GM08714 (cell line): ENCODE data around the gene SMIM35.

ENCODE experiments used
- H3K4me3 ChIP-seq: fragments of 200-500 bp; sonication (Bioruptor generic); 2 replicates; pipeline ENCODE4 v1.5.1; 2014; ENCODE audit warnings: mild to moderate bottlenecking, low read length, inconsistent platforms
- ZNF274 ChIP-seq: IDR thresholded peaks from 2 replicates; pipeline ENCODE4 v1.6.1; 2012; ENCODE audit warnings: mild to moderate bottlenecking, low read depth, low read length

The SMIM35 gene

DNA sequence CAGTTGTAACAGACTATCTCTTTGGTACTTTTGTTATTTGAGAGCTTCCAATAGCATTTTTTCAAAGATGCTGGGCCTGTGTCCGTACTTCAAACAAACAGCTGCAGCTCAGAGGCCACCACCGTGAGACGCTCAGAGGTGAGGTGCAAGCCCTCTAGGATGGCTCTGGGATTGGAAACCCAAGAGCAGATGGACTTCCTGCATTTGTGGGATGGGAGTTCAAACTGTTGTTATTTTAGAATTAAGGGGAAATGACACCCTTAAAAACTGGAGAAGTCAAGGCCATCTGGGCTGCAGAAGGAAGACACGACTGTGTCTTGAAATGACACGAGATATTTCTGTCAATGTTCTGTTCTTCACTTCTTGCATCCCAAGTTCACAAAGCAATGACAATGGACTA lies 109.7 kb downstream of the SMIM35 start:
- H3K4me3 ChIP-seq = no peak overlapping the region
- no peak for TF ChIP-seq ZNF274

DNA sequence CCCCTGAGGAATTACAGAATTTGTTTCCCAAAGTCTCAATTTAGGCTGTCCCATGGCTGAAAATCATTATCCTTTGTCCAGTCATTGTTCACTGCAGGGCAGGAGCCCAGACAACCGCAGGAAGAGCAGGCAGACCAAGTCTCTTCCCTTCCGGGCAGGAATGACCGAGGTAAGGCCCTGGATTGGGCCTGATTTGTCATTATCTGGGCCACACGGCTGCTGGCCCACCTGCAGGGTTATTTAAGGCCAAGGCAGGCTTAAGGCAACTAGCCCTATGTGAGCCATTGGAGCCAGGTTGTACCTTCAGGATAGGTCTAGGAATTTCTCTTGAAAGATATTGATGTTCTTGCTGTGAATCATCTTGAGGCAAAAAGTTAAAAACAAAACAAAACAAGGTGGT lies 110.3 kb downstream of the SMIM35 start:
- TF ChIP-seq ZNF274 = no peak

DNA sequence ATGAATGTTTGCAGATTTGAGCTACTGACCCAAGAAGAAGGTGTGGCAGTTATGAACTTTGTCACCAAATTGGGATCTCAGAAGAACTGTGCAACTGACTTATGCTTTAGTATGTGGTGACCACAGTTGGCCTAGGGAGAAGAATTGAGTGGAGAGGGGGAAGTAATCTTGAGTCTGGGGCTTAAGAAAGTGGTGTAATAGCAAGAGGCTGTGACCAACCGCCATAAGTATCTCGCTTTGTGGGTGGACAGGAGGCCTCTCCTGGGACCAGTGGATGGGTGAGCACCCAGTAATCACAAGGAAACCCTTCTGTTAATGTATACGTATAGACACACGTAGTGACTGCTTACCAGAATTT lies 113.3 kb downstream of the SMIM35 start:
- no peak for TF ChIP-seq ZNF274
- no peak overlapping the region for H3K4me3 ChIP-seq

More for the DNA sequence above, 110.3 kb downstream of the SMIM35 start:
- H3K4me3 ChIP-seq = no peak overlapping the region

DNA sequence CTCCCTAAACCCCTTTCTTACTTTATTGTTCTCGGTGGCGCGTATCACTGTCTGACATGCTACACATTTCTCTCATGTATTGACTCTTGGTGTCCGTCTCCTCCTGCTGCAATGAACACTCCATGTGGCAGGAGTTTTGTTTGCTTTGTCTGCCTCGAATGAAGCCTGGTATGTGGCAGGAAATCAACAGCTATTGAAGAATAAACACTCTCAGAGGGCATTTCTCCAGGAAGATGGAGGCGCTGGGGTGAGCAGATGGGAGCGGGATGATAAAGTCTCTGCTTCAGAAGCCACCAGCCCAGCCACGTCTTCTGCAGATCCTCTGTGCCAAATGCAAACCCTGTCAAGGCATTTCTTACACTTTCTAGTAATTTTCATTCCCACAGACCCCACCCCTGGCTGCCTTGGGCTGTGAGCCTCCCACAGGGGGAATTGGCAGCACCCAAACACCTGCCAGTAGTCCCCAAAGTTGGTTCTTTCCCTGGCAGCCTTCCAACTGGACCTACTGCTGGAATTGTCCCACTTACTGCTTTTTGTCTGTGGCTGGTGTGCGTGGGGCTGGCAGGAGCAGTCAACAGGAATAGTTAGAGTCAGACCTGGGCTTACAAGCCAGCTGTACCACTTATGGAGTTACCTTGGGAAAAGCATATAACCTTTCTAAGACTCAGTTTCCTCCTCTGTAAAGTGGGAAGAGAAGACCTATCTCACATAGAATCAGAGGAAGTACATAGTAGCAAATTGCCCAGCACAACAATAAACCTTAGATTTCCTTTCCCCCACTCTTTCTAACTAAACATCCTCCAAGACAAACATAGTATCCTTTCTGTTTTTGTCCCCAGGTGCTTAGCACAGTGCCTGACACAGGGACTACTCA lies 113.9 kb downstream of the SMIM35 start:
- no peak overlapping the region for H3K4me3 ChIP-seq
- TF ChIP-seq ZNF274 = no peak

DNA sequence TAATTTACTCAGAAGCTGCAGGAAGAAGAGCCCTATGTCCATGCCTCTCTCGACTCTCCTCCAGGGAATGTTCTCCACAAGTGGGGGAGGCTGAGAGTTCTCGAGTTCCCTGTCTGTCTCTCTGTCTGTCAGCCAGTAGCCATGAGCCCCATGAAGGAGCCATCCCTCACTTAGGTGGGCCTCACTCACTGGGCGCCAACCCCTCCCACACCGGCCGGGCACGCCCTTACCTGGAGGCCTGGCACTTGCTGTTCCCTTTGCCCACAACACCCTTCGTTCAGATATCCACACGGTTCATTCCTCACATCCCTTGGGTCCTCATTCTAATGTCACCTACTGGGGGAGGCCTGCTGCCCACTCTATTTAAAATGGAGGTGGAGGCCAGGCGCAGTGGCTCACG lies 114.7 kb downstream of the SMIM35 start:
- no peak for TF ChIP-seq ZNF274
- H3K4me3 ChIP-seq = no peak overlapping the region

DNA sequence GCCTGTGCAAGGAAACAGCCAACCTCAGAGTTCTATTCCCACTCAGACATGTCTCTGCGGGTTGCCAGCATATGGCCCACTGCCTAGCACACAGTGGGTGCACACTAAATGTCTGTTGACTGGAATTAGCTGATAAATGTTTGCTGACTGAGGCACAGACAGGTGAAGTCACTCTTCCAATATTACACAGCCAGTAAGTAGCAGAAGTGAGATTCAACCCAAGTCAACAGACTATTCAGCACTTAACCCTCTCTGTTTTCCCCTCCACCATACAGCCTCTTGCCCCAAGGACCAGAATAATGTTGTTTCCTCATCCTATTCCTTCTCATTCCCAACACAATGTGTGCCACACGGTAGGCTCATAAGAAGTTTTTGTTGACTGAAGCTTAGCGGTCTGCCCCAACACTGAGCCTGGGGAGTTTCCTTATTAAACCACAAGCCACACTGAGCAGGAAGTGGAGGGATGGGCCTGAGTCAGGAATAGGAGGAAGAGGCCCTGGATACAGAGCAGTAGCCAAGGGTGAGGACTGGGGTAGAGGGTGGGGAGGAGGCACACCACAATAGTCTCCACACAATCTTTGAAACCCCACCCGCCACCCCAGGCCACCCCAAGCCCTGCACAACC lies 116.3 kb downstream of the SMIM35 start:
- no peak for TF ChIP-seq ZNF274
- no peak overlapping the region for H3K4me3 ChIP-seq

DNA sequence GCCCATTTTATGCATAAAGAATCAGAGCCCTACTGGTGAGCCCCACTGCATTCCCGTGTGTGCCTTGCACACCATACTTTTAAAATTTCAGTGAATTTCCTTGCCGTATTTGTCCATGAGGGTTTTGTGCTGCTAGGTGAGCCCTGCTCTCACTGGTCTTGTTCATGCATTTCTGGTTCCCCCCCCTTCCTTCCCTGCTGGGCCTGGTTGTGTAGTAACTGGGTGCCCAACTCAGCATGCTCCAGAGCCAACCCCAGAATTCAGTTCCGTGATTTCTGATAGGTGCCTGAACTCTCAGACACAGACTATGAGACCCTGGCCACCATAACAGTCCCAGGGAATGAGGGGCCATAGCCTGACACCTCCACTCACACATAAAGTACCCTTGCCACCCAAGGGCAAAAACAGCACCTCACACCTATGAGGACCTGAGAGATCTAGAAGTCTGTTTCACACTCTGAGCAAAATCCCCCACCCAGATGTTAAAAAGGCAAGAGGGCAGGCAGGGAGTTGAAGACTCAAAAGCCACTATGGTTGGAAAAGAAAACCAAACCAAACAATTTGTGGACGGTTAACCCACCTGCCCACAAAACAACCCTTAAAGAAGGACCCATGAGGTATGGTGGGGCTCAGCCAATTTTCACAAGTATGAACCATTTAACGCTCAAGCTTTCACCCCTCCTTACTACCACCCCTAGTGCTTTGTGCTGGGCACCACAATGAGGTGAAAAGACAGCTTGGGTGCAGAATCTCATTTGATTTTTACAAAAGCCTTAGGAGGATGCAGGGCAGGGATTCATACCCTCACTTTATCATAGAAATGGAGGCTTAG lies 117.4 kb downstream of the SMIM35 start:
- H3K4me3 ChIP-seq = no peak overlapping the region
- TF ChIP-seq ZNF274 = no peak

DNA sequence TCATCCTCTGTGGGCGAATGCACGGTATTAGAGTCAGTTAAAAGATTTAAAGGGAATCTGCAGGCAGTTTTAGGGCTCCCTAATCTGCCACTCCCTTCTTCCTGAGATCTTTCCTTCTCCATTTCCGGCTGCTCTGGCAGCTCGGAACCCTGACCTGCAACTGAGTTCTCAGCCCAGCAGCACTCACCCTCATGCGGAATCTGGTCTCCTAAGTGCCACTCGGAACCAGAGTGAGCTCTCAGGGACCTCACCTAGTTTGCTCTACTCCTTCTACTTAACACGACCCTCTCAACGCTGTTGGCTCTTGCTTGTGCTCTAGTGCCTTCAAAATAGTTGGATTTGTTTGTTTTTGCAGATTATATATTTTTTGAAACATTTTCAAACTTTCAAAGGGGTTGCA lies 119.9 kb downstream of the SMIM35 start:
- no peak for TF ChIP-seq ZNF274
- H3K4me3 ChIP-seq = no peak overlapping the region

DNA sequence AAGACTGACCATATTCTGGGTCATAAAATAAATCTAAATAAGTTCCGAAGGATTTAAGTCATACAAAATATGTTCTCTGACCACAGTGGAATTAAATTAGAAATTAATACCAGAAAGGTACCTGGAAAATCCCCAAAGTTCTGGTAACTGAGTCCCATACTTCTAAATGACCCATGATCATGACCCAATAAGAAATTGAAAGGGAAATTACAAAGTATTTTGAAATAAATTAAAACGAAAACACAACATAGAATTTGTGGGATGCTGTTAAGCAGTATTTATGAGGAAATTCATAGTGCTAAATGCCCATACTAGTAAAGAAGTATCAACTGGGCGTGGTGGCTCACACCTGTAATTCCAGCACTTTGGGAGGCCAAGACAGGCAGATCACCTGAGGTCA lies 123.9 kb downstream of the SMIM35 start:
- TF ChIP-seq ZNF274 = no peak
- H3K4me3 ChIP-seq = no peak overlapping the region

DNA sequence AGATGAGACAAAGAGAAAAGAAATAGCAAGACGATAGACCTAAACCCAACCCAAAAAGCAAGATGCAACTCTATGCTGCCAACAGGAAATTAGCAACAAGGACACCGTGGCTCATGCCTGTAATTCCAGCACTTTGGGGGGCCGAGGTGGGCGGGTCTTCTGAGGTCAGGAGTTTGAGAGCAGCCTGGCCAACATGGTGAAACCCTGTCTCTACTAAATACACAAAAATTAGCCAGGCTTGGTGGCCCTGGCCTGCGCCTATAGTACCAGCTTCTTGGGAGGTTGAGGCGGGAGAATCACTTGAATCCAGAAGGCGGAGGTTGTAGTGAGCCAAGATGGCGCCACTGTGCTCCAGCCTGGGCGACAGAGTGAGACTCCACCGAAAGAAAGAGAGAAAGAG lies 124.9 kb downstream of the SMIM35 start:
- no peak for TF ChIP-seq ZNF274
- H3K4me3 ChIP-seq = no peak overlapping the region

DNA sequence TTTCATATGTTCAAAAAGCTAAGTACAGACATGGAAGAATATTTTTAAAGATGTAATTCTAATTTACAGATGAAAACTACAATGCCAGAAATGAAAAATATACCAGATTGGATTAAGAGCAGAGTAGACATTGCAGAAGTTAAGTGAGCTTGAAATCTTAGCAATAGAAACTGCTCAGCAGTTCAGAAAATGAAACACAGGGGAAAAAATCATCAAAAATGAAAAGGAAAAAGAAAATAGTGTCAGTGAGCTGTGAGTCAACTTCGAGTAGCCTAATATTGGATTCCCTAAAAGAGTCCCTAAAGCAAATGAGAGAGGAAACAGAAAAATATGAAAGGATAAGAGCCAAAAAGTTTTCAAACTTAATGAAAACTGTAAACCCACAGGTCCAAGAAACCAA lies 126.4 kb downstream of the SMIM35 start:
- no peak for TF ChIP-seq ZNF274
- H3K4me3 ChIP-seq = no peak overlapping the region

DNA sequence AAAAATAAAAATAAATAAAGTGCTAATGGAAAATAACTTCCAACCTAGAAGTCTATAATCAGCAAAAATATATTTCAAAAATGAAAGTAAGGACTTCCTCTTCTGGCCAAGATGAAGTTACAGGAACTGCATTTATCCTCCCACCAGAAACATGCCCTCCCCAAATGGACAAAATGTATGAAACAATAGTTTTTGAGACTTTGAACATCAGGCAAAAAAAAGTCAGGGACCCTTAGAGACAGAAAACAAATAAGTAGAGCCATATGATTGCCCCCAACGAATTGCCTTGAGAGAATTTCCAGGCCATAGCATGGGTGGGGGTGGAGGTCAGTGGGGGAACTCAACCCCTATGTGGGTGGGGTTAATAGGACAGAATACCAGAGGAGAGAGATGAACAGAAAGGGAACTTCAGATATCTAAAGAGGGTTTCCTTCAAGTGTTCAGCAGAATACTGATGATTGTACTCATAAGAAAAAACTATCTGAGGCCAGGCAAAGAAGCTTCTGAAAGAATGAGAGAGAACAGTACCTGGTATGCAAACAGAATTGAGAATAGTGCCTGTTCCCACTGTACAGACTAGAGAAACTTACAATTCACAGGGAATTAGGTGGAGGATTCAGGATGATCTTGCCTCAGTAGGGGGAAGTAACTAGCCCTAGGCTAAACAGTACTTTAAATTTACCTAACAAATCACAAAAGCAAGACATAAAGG lies 127.2 kb downstream of the SMIM35 start:
- TF ChIP-seq ZNF274 = no peak
- H3K4me3 ChIP-seq = no peak overlapping the region

DNA sequence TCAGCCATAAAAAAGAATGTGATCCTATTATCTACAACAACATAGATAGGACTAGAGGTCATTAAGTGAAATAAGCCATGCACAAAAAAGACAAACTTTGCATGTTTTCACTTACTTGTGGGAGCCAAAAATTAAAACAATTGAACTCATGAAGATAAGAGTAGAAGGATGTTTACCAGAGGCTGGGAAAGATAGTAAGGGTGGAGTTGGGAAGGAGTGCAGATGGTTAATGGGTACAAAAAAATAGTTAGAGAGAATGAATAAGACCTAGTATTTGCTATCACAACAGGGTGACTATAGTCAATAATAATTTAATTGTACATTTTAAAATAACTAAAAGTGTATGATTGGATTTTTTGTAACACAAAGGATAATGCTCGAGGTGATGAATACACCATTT lies 127.8 kb downstream of the SMIM35 start:
- TF ChIP-seq ZNF274 = no peak
- no peak overlapping the region for H3K4me3 ChIP-seq
